Measurements from ENCODE around the gene KRTAP5-5. TPM values are rescaled to one million over a fixed set of nuclear protein-coding genes. Genes with fewer than 3 reads are reported as not detected.
"Not testable (repeated sequence)": the region's sequence is repeated elsewhere in the genome, so short reads cannot be mapped to it uniquely, and the experiment has no call there.

Gene KRTAP5-5
- total and polyA plus RNA-seq, 2 donors (not counting 1 experiment from before 2014, with no cell fraction given), result not detected

DNA sequence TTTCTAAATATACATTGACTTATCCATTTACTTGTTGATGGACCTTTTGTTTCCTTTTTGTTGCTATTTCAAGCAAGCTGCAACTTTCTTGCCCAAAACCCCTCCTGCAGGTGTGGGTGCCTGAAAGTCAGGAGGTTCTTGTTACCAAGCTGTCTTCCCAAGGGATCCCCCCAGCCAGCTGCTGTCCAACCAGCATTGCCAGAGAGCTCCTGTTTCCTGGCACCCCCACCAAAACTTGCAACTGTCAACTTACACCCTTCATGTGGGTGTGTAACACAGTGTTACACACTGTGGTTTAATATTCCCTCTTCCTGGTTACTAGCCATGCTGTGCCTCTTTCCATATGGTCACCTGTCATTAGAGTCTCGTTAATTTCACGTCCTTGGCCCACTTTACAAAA lies 42.9 kb upstream of the KRTAP5-5 start:
- Histone ChIP-seq H3K27me3 (ENCODE audit: control insufficient read depth, insufficient read depth, low read length) (peaks cover 6% of the 10 kb centered on the region), H3K4me2 (ENCODE audit: extremely low read depth, insufficient read depth, low read length) (no peak overlapping the region), H3K27ac (ENCODE audit: insufficient read depth, low read length) (no peak overlapping the region), H3K4me1 (ENCODE audit: control insufficient read depth, extremely low read depth, insufficient read depth, low read length) (no peaks in the 10 kb centered on the region), H3K9me3 (ENCODE audit: control insufficient read depth, insufficient read depth, low read depth, low read length) (no peaks in the 10 kb centered on the region), H3K36me3 (ENCODE audit: control insufficient read depth, insufficient read depth, low read length) (no peaks in the 10 kb centered on the region), H4K20me1 (ENCODE audit: control insufficient read depth, extremely low read depth, insufficient read depth, low read length) (no peaks in the 10 kb centered on the region), H3K79me2 (ENCODE audit: control insufficient read depth, insufficient read depth, low read length) (no peaks in the 10 kb centered on the region), H3K4me3 (replicated peaks in 1 of 4; ENCODE audit: control extremely low read depth in 1 of 4, insufficient read depth in 1 of 4, low read depth in 3 of 4, low read length in 4 of 4) (no peak overlapping the region), H3K9ac (ENCODE audit: insufficient read depth, low read length) (no peak overlapping the region), H2AFZ (ENCODE audit: low read length) (no peak overlapping the region)
- no peak for DNase-seq (ENCODE audit: low read depth in 2 of 2)
- TF ChIP-seq EZH2 (IDR thresholded peaks at IDR 0.05; ENCODE audit: low read length, missing control alignments), result no peak
- TF ChIP-seq, protein P1, sequence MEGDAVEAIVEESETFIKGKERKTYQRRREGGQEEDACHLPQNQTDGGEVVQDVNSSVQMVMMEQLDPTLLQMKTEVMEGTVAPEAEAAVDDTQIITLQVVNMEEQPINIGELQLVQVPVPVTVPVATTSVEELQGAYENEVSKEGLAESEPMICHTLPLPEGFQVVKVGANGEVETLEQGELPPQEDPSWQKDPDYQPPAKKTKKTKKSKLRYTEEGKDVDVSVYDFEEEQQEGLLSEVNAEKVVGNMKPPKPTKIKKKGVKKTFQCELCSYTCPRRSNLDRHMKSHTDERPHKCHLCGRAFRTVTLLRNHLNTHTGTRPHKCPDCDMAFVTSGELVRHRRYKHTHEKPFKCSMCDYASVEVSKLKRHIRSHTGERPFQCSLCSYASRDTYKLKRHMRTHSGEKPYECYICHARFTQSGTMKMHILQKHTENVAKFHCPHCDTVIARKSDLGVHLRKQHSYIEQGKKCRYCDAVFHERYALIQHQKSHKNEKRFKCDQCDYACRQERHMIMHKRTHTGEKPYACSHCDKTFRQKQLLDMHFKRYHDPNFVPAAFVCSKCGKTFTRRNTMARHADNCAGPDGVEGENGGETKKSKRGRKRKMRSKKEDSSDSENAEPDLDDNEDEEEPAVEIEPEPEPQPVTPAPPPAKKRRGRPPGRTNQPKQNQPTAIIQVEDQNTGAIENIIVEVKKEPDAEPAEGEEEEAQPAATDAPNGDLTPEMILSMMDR (conservative IDR thresholded peaks at IDR 0.05 in 1 of 2, IDR thresholded peaks at IDR 0.05 in 1 of 2; ENCODE audit: low read depth in 1 of 2, low read length in 2 of 2), result no peak

DNA sequence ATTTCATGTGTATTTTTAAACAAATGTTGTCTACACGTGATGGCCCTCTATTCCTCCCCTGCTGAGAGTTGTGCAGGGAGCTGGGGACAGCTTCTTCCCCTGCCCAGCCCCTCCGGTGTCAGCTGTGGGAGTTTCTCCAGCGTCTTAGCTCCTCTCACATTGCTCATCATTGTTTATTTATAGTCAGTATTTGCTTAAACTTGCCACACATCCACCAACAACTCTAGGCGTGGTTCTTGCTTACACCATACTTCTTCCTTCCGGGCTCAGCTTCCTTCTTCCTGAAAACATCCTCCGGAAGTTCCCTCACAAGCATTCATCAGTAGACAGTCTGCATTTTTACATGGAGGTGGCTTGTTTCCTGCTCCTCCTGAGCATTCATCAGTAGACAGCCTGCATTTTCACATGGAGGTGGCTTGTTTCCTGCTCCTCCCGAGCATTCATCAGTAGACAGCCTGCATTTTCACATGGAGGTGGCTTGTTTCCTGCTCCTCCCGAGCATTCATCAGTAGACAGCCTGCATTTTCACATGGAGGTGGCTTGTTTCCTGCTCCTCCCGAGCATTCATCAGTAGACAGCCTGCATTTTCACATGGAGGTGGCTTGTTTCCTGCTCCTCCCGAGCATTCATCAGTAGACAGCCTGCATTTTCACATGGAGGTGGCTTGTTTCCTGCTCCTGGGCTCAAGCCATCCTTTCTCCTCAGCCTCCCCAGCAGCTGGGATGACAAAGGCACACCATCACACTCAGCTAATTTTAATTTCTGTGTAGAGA lies 40.2 kb upstream of the KRTAP5-5 start:
- not testable (repeated sequence) for H3K4me3 ChIP-seq (replicated peaks in 1 of 4; ENCODE audit: control extremely low read depth in 1 of 4, insufficient read depth in 1 of 4, low read depth in 3 of 4, low read length in 4 of 4); H3K4me1 ChIP-seq (ENCODE audit: control insufficient read depth, extremely low read depth, insufficient read depth, low read length); H3K27ac ChIP-seq (ENCODE audit: insufficient read depth, low read length); H4K20me1 ChIP-seq (ENCODE audit: control insufficient read depth, extremely low read depth, insufficient read depth, low read length); H3K36me3 ChIP-seq (ENCODE audit: control insufficient read depth, insufficient read depth, low read length); DNase-seq (ENCODE audit: low read depth in 2 of 2); H3K9me3 ChIP-seq (ENCODE audit: control insufficient read depth, insufficient read depth, low read depth, low read length); H2AFZ ChIP-seq (ENCODE audit: low read length); H3K79me2 ChIP-seq (ENCODE audit: control insufficient read depth, insufficient read depth, low read length); H3K4me2 ChIP-seq (ENCODE audit: extremely low read depth, insufficient read depth, low read length); H3K27me3 ChIP-seq (ENCODE audit: control insufficient read depth, insufficient read depth, low read length); H3K9ac ChIP-seq (ENCODE audit: insufficient read depth, low read length)

DNA sequence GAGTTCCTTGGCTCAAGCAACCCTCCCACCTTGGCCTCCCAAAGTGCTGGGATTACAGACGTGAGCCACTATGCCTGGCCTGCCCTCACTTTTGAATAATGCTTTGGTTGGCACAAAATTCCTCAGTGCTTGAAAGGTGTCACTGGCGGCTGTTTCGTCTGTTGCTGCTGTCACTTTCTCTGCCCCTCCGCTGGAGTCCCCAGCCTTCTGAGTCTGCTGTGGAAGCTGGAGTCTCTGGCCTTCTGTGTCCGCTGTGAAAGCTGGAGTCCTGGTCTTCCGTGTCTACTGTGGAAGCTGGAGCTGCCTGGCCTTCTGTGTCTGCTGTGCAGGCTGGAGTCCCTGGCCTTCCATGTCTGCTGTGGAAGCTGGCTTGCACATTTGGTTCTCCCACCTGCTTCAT lies 39.6 kb upstream of the KRTAP5-5 start:
- Histone ChIP-seq H3K36me3 (ENCODE audit: control insufficient read depth, insufficient read depth, low read length) (no peaks in the 10 kb centered on the region), H3K9ac (ENCODE audit: insufficient read depth, low read length) (no peak overlapping the region), H3K4me1 (ENCODE audit: control insufficient read depth, extremely low read depth, insufficient read depth, low read length) (no peaks in the 10 kb centered on the region), H2AFZ (ENCODE audit: low read length) (no peak overlapping the region), H3K27me3 (ENCODE audit: control insufficient read depth, insufficient read depth, low read length) (peaks cover 6% of the 10 kb centered on the region), H3K79me2 (ENCODE audit: control insufficient read depth, insufficient read depth, low read length) (no peaks in the 10 kb centered on the region), H4K20me1 (ENCODE audit: control insufficient read depth, extremely low read depth, insufficient read depth, low read length) (no peaks in the 10 kb centered on the region), H3K9me3 (ENCODE audit: control insufficient read depth, insufficient read depth, low read depth, low read length) (no peaks in the 10 kb centered on the region), H3K4me2 (ENCODE audit: extremely low read depth, insufficient read depth, low read length) (no peak overlapping the region), H3K4me3 (replicated peaks in 1 of 4; ENCODE audit: control extremely low read depth in 1 of 4, insufficient read depth in 1 of 4, low read depth in 3 of 4, low read length in 4 of 4) (no peak overlapping the region), H3K27ac (ENCODE audit: insufficient read depth, low read length) (no peak overlapping the region)
- no peak for DNase-seq (ENCODE audit: low read depth in 2 of 2)
- no peak for TF ChIP-seq EZH2 (IDR thresholded peaks at IDR 0.05; ENCODE audit: low read length, missing control alignments)
- TF ChIP-seq, protein P1 (conservative IDR thresholded peaks at IDR 0.05 in 1 of 2, IDR thresholded peaks at IDR 0.05 in 1 of 2; ENCODE audit: low read depth in 1 of 2, low read length in 2 of 2), result no peak

All from fibroblast of lung (primary cell).